Stimulated activated CD8-positive, alpha-beta memory T cell treated with anti-CD3 and anti-CD28 coated beads, Interleukin-7, amount 100 ng/mL, for 24 hours (primary cell): ENCODE results near the gene PACS1.
"Not testable (repeated sequence)": the region's sequence is repeated elsewhere in the genome, so short reads cannot be mapped to it uniquely, and the experiment has no call there.

Experiments
- DNase-seq: peaks from one replicate; pipeline ENCODE4 v3.0.0-alpha.2; 2020; ENCODE audit warnings: low read depth

The PACS1 gene

GRCh38 chr11:66226101-66226500 lies 156.0 kb downstream of the PACS1 start:
- DNase-seq = no peak

- no peak for DNase-seq
Measured at GRCh38 chr11:66227700-66228099, 157.6 kb downstream of the PACS1 start.

- no peak for DNase-seq
Measured at GRCh38 chr11:66228521-66228920, 158.4 kb downstream of the PACS1 start.

- DNase-seq = no peak
Measured at GRCh38 chr11:66230156-66230555, 160.1 kb downstream of the PACS1 start.

GRCh38 chr11:66230978-66231377 lies 160.9 kb downstream of the PACS1 start:
- DNase-seq = no peak

GRCh38 chr11:66231561-66231960 lies 161.5 kb downstream of the PACS1 start:
- no peak for DNase-seq

- no peak for DNase-seq
Measured at GRCh38 chr11:66232769-66233168, 162.7 kb downstream of the PACS1 start.

- DNase-seq = no peak
Measured at GRCh38 chr11:66233301-66233700, 163.2 kb downstream of the PACS1 start.

- no peak for DNase-seq
Measured at GRCh38 chr11:66235141-66235540, 165.1 kb downstream of the PACS1 start.

GRCh38 chr11:66237867-66238266 lies 167.8 kb downstream of the PACS1 start:
- no peak for DNase-seq

GRCh38 chr11:66238786-66239413 lies 168.8 kb downstream of the PACS1 start:
- no peak for DNase-seq

- DNase-seq = no peak
Measured at GRCh38 chr11:66239511-66239910, 169.4 kb downstream of the PACS1 start.

GRCh38 chr11:66239998-66240780 lies 170.1 kb downstream of the PACS1 start:
- DNase-seq = no peak

- no peak for DNase-seq
Measured at GRCh38 chr11:66240781-66241136, 170.7 kb downstream of the PACS1 start.

- no peak for DNase-seq
Measured at GRCh38 chr11:66242095-66242765, 172.2 kb downstream of the PACS1 start.

GRCh38 chr11:66243782-66244535 lies 173.9 kb downstream of the PACS1 start:
- no peak for DNase-seq

GRCh38 chr11:66247295-66247694 lies 177.2 kb downstream of the PACS1 start:
- DNase-seq = no peak

- no peak for DNase-seq
Measured at GRCh38 chr11:66247801-66248200, 177.7 kb downstream of the PACS1 start.

- DNase-seq = no peak
Measured at GRCh38 chr11:66248903-66249302, 178.8 kb downstream of the PACS1 start.

- no peak for DNase-seq
Measured at GRCh38 chr11:66251809-66252208, 181.7 kb downstream of the PACS1 start.

- not testable (repeated sequence) for DNase-seq
Measured at GRCh38 chr11:66253081-66253480, 183.0 kb downstream of the PACS1 start.

GRCh38 chr11:66258473-66258893 lies 188.4 kb downstream of the PACS1 start:
- no peak for DNase-seq
